ENCODE data around the gene CAMK1. TPM values are rescaled to one million over a fixed set of nuclear protein-coding genes. Genes with fewer than 3 reads are reported as not detected.

Gene CAMK1
- total RNA-seq (23.5 and 25.7 TPM in 2 replicates), polyA plus RNA-seq (24.4 and 28.4 TPM in 2 replicates), polyA minus RNA-seq (15.4 and 16.6 TPM in 2 replicates), Bru-seq, nascent RNA (percentile 44 among the genes with signal in this experiment), BruChase-seq, experiment 1, labeled RNA remaining after a 6-hour chase (percentile 50 among the genes with signal in this experiment), BruChase-seq, experiment 2, labeled RNA remaining after a 2-hour chase (percentile 47 among the genes with signal in this experiment)
- polyA plus RNA-seq (2011; cell fraction: cytosol; rRNA removed) = 27.5 and 32.0 TPM in 2 replicates
- polyA plus RNA-seq (2011; cell fraction: nucleus; rRNA removed) = 23.2 and 25.2 TPM in 2 replicates
- 21.5 and 22.5 TPM in 2 replicates for polyA plus RNA-seq (2012)
- 2.2 TPM for polyA minus RNA-seq (2011; cell fraction: cytosol; rRNA and poly(A)+ RNA removed)
- 5.2 and 8.0 TPM in 2 replicates for polyA minus RNA-seq (2011; cell fraction: nucleus; rRNA and poly(A)+ RNA removed)
- long read RNA-seq, transcript CAMK1-205 (2 exons, 587 nt) = minor isoform, 11 of 101 reads
- long read RNA-seq, transcript CAMK1-201 (12 exons, 1,488 nt) = major isoform, 54 of 101 reads
- long read RNA-seq, partial matches to known transcripts = 8 of 101 reads
- long read RNA-seq, other reads (novel, unspliced or antisense) = 28 of 101 reads

DNA sequence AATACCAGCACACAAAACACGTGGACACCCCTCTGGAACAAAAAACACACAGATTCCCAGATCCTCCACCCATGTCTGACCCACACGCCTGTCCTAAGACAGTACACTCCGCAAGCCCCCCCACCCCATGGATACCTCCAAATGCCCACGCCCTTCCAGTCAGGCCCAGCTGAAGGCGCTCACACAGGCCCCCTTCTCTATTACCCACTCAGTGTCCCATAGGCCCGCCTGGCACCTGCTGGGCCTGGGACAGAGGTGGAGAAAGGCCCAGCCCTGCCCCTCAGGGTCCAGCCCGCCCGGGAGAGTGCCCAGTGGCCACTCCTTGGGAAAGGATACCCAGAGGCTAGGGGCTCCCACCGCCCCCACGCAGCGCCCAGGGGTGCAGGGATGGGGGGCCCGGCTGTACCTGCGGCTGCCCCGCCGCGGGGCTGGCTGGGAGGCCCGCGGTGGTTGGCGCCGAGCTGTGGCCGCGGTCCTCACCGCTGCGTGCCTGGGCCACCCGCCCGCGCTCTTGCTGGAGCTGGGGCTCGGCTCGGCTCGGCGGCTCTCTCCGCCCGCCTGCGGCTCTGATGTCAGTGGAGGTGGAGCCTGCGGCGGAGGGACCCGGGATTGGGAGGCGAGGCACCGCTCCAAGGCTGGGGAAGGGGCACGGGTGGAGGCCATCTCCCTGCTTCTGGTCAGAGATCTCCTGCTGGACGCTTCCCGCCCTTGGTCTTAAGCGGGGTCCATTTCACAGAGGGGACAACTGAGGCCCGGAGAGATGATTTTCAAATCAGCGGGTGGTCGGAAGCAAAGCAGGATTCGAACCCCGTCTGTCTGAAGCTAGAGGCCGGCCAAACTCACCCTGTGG is at the start of gene CAMK1:
CAMK1 (minus strand) TSS at position 522 of the 850 bp plus-strand sequence. CDS start 2,198 bp downstream, outside the sequence.
- dilution Hi-C loops (cut with MboI; ENCODE audit: extremely low pct_ligation_motif_present, low sequenced_read_pairs) (no loop called here), intact Hi-C loops (cut with micrococcal nuclease) (loop anchor here (1.0 kb wide), 2 partner anchors 14 to 38 kb away; partner anchors contain the start of gene BRPF1)
- peak within 1 kb of the TSS; percentile 27 for H3K27ac ChIP-seq (ENCODE audit: insufficient read depth, low read depth, low read length)
- TF ChIP-seq FOS (IDR thresholded peaks at IDR 0.05; ENCODE audit: borderline replicate concordance, insufficient read depth, low read length) (no peak), POLR2AphosphoS5 (IDR thresholded peaks at IDR 0.05; ENCODE audit: insufficient read depth, low read depth, low read length) (peak; percentile 84), GATA2 (IDR thresholded peaks at IDR 0.05; ENCODE audit: insufficient read depth, insufficient read length, low read depth, low read length) (no peak), POLR2A (IDR thresholded peaks at IDR 0.05; ENCODE audit: low read depth, low read length) (peak; percentile 79)
- TF ChIP-seq, protein P1, sequence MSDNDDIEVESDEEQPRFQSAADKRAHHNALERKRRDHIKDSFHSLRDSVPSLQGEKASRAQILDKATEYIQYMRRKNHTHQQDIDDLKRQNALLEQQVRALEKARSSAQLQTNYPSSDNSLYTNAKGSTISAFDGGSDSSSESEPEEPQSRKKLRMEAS (IDR thresholded peaks at IDR 0.05; ENCODE audit: insufficient read depth, insufficient read length) = no peak
- no peaks in the 10 kb centered on the region for H3K9me3 ChIP-seq (replicated peaks; ENCODE audit: control insufficient read depth, insufficient read depth, low read length)
- peaks cover 6% of the 10 kb centered on the region for H3K79me2 ChIP-seq (ENCODE audit: control insufficient read depth, insufficient read depth, low read length)
- H3K9ac ChIP-seq (replicated peaks; ENCODE audit: extremely low read depth, insufficient read depth, low read length) = peak within 1 kb of the TSS; percentile 73
- BruUV-seq (replicated peaks) = no TSS peak
- H3K9me1 ChIP-seq (replicated peaks; ENCODE audit: control insufficient read depth, extremely low read depth, insufficient read depth, low read length) = no peaks in the 10 kb centered on the region
- CTCF ChIA-PET = interaction anchor here (0.7 to 1.6 kb wide), 3 partner anchors 11 to 15 kb away, joined by 3 to 5 read pairs (median 3); no protein-coding TSS in a partner anchor
- peaks cover 0 to 2% of the 10 kb centered on the region in 2 experiments for H3K36me3 ChIP-seq (ENCODE audit: control insufficient read depth in 2 of 2, extremely low read depth in 1 of 2, insufficient read depth in 2 of 2, low read length in 2 of 2)
- H3K4me1 ChIP-seq (ENCODE audit: control insufficient read depth, extremely low read depth, insufficient read depth, low read length) = peaks cover 18% of the 10 kb centered on the region
- POLR2A ChIA-PET = interaction anchor here (0.6 to 0.7 kb wide), 3 partner anchors 23 to 718 kb away, joined by 3 to 4 read pairs (median 3); partner anchors contain the start of gene ARPC4
- peak; percentile 77 for FAIRE-seq
- no peaks in the 10 kb centered on the region for H4K20me1 ChIP-seq (replicated peaks; ENCODE audit: control insufficient read depth, extremely low read depth, insufficient read depth, low read length)
- peak within 1 kb of the TSS; percentile 60 to 65 (median 62) for H3K4me3 ChIP-seq (replicated peaks in 1 of 3; ENCODE audit: insufficient read depth in 1 of 3, low read depth in 1 of 3, low read length in 3 of 3)
- H2AFZ ChIP-seq (ENCODE audit: low read depth, low read length) = peak within 1 kb of the TSS; percentile 97
- H3K27me3 ChIP-seq (ENCODE audit: control insufficient read depth in 2 of 2, insufficient read depth in 2 of 2, low read length in 2 of 2) = no peaks in the 10 kb centered on the region
- peak; percentile 75 for DNase-seq (ENCODE audit: low read depth, low spot score)
- H3K4me2 ChIP-seq (ENCODE audit: insufficient read depth, low read length) = peak within 1 kb of the TSS; percentile 83
